HG02943 (cell line): Measurements from ENCODE around the gene KMT2B.
"Not testable (repeated sequence)": the region's sequence is repeated elsewhere in the genome, so short reads cannot be mapped to it uniquely, and the experiment has no call there.

Experiments used
- ATAC-seq: cut with Tn5 transposase; IDR thresholded peaks from one replicate; pipeline ENCODE4 v1.9.1; 2021; ENCODE audit warnings: mild to moderate bottlenecking, low read depth, moderate library complexity; ENCODE audit not compliant: unreplicated experiment

The KMT2B gene

GRCh38 chr19:35724132-35724531, 6.3 kb downstream of the KMT2B start:
- not testable (repeated sequence) for ATAC-seq

- ATAC-seq: no peak
Observed at GRCh38 chr19:35724560-35724959, 6.8 kb downstream of the KMT2B start.

DNA sequence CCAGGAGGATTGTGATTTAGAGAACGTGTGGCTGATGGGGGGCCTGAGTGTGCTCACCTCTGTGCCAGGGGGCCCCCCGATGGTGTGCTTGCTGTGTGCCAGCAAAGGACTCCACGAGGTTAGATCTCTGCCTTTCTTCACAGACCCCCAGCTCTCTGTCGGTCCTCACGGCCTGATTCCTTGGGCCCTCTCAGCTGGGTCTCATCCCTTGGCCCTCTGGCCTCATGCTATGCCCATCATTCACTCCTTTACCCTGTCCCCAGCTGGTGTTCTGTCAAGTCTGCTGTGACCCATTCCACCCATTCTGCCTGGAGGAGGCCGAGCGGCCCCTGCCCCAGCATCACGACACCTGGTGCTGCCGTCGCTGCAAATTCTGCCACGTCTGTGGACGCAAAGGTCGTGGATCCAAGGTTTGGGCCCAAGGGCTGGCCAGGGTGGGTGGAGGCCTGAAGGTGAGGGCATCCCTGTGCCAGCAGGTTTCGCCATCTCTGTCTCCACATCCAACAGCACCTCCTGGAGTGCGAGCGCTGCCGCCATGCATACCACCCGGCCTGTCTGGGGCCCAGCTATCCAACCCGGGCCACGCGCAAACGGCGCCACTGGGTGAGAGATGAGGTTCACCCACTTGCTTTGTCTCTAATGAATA, 7.5 kb downstream of the KMT2B start:
- ATAC-seq: no peak

DNA sequence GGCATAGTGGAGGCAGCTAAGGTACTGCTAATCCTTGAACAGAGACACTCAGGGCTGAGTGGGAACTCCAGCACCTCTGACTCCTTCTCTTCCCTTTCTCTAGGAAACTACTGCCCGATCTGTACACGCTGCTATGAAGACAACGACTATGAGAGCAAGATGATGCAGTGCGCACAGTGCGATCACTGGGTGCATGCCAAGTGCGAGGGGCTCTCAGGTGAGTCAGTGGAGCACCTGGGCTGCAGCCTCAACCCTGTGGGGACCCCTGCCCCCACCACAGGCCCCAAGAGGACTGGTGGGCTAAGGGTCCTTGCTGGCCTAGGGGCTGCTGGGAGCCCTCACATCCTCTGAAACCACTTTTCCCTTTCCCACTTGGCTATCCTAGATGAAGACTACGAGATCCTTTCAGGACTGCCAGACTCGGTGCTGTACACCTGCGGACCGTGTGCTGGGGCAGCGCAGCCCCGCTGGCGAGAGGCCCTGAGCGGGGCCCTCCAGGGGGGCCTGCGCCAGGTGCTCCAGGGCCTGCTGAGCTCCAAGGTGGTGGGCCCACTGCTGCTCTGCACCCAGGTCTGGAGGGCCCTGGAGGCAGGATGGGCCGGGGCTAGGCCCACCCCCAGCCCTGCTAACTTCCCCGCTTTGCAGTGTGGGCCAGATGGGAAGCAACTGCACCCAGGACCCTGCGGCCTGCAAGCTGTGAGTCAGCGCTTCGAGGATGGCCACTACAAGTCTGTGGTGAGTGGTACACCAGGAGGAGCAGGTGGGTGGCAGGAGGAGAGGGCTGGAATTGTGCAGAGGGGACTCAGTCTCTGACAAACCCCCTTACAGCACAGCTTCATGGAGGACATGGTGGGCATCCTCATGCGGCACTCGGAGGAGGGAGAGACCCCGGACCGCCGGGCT, 9.5 kb downstream of the KMT2B start:
- ATAC-seq: no peak

DNA sequence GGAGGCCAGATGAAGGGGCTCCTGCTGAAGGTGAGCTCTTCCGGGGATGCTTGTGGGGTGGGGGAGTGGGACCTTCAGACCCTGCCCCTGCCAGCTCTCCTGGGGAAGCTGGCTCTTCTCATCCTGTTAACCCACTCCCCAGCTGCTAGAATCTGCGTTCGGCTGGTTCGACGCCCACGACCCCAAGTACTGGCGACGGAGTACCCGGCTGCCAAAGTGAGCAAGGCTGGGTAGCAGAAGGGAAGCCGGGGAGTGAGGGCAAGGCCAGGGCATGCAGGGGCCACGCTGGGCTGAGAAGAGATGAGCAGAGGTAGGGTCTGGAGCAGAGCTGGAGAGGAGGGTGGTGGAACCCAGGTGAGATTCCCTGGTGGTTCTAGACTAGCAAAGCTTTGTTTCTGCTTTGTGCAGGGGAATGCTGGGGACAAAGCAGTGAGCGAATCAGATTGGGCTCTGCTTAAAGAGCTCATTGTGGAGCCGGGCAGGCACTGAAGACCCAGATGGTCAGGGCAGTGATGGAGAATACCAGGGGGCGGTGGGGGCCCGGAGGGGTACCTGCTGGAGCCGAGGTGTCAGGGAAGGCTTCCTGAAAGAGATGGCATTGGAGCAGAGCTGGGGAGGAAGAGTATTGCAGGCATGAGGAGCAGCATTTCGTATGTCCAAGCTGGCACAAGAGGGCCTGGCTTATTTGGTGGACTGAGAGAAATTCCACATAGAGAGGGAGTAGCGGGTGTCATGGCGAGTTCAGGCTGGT, 10.3 kb downstream of the KMT2B start:
- ATAC-seq: no peak

DNA sequence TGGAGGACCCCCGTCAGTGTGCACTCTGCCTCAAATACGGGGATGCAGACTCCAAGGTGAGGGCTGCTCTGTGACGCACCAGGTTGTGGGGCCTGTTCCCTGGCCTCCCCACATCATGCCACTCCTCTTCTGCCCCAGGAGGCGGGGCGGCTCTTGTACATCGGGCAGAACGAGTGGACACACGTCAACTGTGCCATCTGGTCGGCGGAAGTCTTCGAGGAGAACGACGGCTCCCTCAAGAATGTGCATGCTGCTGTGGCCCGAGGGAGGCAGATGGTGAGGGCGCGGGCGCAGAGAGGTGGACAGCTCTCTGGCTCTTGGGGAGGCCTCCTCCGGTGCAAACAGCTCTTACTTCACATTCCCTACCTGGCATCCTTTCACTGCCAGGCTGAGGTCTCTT, 11.2 kb downstream of the KMT2B start:
- ATAC-seq: no peak

GRCh38 chr19:35729763-35730162, 12.0 kb downstream of the KMT2B start:
- ATAC-seq: no peak

DNA sequence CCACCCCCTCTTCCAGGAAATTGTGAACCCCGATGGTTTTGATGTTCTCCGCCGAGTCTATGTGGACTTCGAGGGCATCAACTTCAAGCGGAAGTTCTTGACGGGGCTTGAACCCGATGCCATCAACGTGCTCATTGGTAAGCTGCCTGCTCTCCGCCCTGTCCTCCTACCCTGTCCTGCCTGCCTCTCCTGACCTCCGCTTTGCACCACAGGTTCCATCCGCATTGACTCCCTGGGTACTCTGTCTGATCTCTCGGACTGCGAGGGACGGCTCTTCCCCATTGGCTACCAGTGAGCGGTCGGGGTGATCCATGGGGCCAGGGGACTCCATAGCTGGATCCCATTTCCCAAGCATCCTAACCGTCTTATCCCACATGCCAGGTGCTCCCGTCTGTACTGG, 12.5 kb downstream of the KMT2B start:
- ATAC-seq: no peak

- no peak for ATAC-seq
Observed at GRCh38 chr19:35731353-35731752, 13.6 kb downstream of the KMT2B start.

DNA sequence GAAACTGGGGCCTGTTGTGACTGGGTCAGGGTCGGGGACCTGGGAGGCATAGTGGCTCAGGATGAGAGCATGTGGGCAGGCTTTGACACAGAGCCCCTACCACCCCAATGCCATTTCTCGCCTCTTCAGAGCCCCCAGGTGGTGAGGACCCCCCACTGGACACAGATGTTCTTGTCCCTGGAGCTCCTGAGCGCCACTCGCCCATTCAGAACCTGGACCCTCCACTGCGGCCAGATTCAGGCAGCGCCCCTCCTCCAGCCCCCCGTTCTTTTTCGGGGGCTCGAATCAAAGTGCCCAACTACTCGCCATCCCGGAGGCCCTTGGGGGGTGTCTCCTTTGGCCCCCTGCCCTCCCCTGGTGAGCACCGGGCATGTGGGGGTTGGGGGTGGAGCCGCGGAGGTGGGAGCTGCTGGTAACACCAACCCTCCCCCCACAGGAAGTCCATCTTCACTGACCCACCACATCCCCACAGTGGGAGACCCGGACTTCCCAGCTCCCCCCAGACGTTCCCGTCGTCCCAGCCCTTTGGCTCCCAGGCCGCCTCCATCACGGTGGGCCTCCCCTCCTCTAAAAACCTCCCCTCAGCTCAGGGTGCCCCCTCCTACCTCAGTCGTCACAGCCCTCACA, 14.1 kb downstream of the KMT2B start:
- no peak for ATAC-seq

DNA sequence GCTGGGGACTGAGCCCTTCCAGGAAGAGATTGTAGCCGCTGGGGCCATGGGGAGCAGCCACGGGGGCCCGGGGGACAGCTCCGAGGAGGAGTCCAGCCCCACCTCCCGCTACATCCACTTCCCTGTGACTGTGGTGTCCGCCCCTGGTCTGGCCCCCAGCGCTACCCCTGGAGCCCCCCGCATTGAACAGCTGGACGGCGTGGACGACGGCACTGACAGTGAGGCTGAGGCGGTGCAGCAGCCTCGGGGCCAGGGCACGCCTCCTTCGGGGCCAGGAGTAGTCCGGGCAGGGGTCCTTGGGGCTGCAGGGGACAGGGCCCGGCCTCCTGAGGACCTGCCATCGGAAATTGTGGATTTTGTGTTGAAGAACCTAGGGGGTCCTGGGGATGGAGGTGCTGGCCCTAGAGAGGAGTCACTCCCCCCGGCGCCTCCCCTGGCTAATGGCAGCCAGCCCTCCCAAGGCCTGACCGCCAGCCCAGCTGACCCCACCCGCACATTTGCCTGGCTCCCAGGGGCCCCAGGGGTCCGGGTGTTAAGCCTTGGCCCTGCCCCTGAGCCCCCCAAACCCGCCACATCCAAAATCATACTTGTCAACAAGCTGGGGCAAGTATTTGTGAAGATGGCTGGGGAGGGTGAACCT, 14.9 kb downstream of the KMT2B start:
- ATAC-seq: no peak

DNA sequence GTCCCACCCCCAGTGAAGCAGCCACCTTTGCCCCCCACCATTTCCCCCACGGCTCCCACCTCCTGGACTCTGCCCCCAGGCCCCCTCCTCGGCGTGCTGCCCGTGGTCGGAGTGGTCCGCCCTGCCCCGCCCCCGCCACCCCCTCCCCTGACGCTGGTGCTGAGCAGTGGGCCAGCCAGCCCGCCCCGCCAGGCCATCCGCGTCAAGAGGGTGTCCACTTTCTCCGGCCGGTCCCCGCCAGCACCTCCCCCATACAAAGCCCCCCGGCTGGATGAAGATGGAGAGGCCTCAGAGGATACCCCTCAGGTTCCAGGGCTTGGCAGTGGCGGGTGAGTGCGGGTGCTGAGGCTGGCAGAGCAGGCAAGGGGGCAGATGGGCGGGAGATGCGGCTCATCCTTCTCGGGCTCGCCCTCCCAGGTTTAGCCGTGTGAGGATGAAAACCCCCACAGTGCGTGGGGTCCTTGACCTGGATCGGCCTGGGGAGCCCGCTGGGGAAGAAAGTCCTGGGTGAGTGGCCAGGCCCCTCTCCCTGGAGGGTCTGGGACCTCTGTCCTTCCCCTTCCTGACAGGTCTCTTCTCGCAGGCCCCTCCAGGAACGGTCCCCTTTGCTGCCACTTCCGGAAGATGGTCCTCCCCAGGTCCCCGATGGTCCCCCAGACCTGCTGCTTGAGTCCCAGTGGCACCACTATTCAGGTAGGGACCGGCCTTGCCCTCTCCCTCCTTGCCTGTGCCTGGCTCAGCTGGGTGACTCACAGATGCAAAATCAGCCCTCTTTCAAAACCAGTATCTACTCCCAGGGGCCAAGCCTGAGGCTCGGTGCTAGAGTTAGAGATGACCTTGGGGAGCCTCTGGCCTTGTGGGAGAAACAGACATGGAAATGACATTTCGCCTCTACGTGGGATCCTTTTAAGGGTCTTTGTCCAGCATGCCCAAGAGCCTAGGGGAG, 15.7 kb downstream of the KMT2B start:
- ATAC-seq: no peak

GRCh38 chr19:35734273-35734672, 16.5 kb downstream of the KMT2B start:
- no peak for ATAC-seq

DNA sequence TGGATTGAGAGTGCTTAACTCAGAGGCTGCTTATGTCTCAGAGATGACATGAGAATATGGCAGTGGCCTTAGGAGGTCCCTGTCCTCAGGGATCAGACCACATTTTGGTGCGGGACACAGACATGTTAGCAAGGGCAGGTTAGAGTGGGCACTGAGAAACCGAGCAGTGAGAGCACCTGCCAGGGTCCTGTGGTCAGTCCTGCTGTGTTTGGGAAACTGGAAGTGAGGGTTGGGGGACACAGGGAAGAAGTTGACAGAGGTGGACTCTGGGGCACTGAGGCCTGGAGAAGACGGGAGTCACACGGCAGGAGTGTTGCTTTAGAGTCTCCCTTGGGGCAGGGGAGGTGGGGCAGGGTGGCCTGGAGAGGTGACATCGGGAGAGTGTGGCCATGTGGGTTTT, 17.1 kb downstream of the KMT2B start:
- ATAC-seq: no peak

DNA sequence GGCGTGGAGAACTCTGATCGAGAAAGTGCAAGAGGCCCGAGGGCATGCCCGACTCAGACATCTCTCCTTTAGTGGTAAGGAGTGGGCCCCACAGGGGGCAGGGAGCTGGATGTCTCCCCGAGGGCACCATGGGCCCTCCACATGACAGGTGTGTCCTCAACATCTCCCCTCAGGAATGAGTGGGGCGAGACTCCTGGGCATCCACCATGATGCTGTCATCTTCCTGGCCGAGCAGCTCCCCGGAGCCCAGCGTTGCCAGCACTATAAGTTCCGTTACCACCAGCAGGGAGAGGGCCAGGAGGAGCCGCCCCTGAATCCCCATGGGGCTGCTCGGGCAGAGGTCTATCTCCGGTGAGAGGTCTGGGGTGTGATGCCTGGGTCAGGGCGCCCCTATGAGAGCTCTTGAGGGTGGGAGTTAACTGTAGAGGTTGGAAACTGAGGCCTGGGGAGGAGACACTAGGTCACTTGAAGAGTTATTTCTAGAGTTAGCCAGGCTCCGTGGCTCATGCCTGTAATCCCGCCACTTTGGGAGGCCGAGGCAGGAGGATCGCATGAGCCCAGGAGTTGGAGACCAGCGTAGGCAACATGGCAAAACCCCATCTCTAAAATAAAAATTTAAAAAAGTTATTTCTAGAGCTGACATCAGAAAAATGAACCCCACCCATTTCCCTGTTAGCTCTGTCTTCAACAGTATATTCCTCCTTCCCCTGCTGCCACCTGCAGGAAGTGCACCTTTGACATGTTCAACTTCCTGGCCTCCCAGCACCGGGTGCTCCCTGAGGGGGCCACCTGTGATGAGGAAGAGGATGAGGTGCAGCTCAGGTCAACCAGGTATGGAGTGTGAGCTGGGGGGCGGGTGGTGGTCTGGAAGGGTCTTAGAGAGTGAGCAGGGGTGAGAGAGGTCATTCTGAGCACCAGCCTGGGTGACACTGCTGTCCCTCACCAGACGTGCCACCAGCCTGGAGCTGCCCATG, 19.4 kb downstream of the KMT2B start:
- ATAC-seq: no peak

DNA sequence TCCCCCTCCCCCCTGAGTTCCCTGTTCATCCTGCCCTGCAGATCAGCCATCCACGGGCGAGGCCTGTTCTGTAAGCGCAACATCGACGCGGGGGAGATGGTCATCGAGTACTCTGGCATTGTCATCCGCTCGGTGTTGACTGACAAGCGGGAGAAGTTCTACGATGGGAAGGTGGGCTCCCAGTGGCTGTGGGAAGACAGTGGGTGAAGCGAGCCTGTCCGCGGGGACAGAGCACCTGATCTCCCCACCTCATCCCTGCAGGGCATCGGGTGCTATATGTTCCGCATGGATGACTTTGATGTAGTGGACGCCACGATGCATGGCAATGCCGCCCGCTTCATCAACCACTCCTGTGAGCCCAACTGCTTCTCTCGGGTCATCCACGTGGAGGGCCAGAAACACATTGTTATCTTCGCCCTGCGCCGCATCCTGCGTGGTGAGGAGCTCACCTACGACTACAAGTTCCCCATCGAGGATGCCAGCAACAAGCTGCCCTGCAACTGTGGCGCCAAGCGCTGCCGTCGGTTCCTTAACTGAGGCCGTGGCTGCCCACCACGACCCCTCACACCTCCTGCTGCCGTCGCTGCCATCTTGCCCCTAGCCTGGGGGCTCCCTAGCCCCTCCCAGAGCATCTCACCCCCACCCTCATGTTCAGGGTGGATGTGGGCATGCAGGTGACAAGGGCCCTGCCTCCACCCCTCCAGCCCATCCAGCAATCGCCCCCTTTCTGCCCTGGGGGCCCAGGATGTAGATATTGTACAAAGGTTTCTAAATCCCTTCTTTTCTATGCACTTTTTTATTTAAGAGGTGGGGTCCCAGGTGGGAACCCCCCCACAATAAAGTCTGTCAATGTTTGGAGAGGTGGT, 20.5 kb downstream of the KMT2B start:
- ATAC-seq: no peak

DNA sequence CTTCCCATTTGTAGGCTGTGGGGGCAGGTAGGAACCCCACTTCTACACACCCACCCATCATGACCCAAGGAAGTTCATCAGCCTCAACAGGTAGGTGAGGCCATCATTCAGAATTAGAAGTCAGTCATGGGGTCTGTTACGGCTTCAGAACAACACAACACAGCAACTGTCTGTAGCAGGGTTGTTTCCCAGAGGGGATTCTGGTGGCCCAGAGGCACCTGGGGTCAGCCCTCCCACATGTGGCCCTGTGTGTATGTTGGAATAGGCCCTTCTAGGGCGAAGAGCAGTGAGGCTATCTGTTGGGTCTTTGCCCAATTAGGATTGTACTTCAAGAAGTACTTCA, 21.1 kb downstream of the KMT2B start:
- ATAC-seq: no peak
